Keratinocyte (primary cell): ENCODE measurements around the gene FNDC3B.

Experiments used
- CTCF ChIP-seq, 3 experiments: IDR thresholded peaks in 1 of 3; conservative IDR thresholded peaks in 1 of 3; optimal IDR thresholded peaks in 1 of 3; 2 replicates in 2 of 3; 3 replicates in 1 of 3; pipeline versions ENCODE3 to v1.5.1; 2011; ENCODE audit warnings: low read length in 3 of 3, mild to moderate bottlenecking in 3 of 3, moderate library complexity in 2 of 3, control low read depth in 1 of 3, inconsistent platforms in 1 of 3; ENCODE audit not compliant: insufficient read depth in 2 of 3; ENCODE audit errors: extremely low read depth in 1 of 3
- EZH2 ChIP-seq: IDR thresholded peaks from one replicate; pipeline ENCODE4 v1.6.1; 2012; ENCODE audit warnings: inconsistent platforms, mild to moderate bottlenecking, low read length, moderate library complexity

- TF ChIP-seq CTCF (optimal IDR thresholded peaks at IDR 0.05 in 1 of 3, IDR thresholded peaks at IDR 0.05 in 1 of 3, conservative IDR thresholded peaks at IDR 0.05 in 1 of 3; ENCODE audit: extremely low read depth in 1 of 3, insufficient read depth in 2 of 3, low read length in 3 of 3) (no peak), EZH2 (no peak)
Observed at GRCh38 chr3:172378439-172378838, 339.1 kb downstream of the FNDC3B start.
